Peyer's patch (tissue), 4 donors: ENCODE results near the gene VMAC.

Source experiments
- POLR2A ChIP-seq, 2 donors: fragments of 450-650 bp; IDR thresholded peaks; one replicate each; pipeline ENCODE4 v1.5.1; 2017; ENCODE audit warnings: antibody characterized with exemption in 2 of 2, mild to moderate bottlenecking in 2 of 2, moderate library complexity in 2 of 2
- TF ChIP-seq, protein P1 (sequence below), 6 experiments: fragments of 450-650 bp in 4 of 6; fragments of 200-600 bp in 2 of 6; sonication (generic) in 1 of 6; IDR thresholded peaks; one replicate each; pipeline ENCODE4 v1.5.1; 2017 to 2019; ENCODE audit warnings: antibody characterized with exemption in 6 of 6, mild to moderate bottlenecking in 3 of 6, moderate library complexity in 1 of 6

DNA sequence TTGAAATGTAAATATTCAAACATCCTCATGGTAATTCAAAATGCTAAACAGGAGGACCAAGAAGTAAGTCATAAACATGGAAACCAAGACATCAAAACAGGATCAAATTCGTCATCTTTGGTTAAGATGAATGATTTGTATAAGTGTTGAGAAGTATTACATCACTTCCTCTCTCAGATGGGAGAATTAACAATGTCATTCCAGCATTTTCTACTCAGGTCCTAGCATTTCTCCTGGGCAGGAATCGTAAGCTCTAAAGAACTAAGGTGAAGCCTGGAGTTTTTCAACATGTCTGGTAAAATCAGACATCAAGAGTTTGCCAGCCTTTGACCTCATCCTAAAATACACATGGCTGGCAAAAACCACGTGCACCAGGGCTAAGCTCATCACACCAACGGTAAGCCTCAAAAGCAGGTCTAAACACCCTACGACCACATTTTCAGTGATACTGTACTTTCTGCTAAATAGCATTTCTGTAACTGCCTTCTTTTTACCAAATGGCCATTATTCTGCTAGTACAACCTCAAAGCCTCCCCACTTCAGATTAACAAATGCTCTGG, 48.4 kb downstream of the VMAC start:
- TF ChIP-seq, protein P1, sequence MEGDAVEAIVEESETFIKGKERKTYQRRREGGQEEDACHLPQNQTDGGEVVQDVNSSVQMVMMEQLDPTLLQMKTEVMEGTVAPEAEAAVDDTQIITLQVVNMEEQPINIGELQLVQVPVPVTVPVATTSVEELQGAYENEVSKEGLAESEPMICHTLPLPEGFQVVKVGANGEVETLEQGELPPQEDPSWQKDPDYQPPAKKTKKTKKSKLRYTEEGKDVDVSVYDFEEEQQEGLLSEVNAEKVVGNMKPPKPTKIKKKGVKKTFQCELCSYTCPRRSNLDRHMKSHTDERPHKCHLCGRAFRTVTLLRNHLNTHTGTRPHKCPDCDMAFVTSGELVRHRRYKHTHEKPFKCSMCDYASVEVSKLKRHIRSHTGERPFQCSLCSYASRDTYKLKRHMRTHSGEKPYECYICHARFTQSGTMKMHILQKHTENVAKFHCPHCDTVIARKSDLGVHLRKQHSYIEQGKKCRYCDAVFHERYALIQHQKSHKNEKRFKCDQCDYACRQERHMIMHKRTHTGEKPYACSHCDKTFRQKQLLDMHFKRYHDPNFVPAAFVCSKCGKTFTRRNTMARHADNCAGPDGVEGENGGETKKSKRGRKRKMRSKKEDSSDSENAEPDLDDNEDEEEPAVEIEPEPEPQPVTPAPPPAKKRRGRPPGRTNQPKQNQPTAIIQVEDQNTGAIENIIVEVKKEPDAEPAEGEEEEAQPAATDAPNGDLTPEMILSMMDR (IDR thresholded peaks at IDR 0.05), result no peak
- no peak for TF ChIP-seq POLR2A (IDR thresholded peaks at IDR 0.05)
